WTC11 (cell line): ENCODE measurements around the gene FOLR2. TPM values are rescaled to one million over a fixed set of nuclear protein-coding genes. Genes with fewer than 3 reads are reported as not detected.

Experiments
- ATAC-seq: fragments of 200-7000 bp; cut with Tn5 transposase; 2 replicates; pipeline ENCODE4 v1.10.0; 2021; ENCODE audit warnings: mild to moderate bottlenecking, moderate library complexity
- CTCF ChIA-PET: fragments of 300-600 bp; sonication (Branson Sonifier 250); formaldehyde crosslinking; loops from one replicate; lab custom pipeline; 2021; ENCODE audit warnings: antibody characterized with exemption; lab: Charles Lee
- POLR2A ChIA-PET: fragments of 350-600 bp; sonication (Branson Sonifier 250); formaldehyde crosslinking; loops from one replicate; lab custom pipeline; 2021; ENCODE audit warnings: antibody characterized with exemption; lab: Charles Lee
- DNase-seq: peaks from one replicate; pipeline ENCODE4 v3.0.0; 2021; ENCODE audit warnings: low spot score
- H3K27ac Mint-ChIP-seq: 2 replicates; pipeline ENCODE4 v1.8.0; 2021; ENCODE audit warnings: mixed read lengths
- H3K27me3 Mint-ChIP-seq: 2 replicates; pipeline ENCODE4 v1.8.0; 2021; ENCODE audit warnings: low read depth, mild to moderate bottlenecking, moderate library complexity, mixed read lengths
- H3K36me3 Mint-ChIP-seq: 2 replicates; pipeline ENCODE4 v1.8.0; 2021; ENCODE audit warnings: mixed read lengths
- H3K4me1 Mint-ChIP-seq: 2 replicates; pipeline ENCODE4 v1.8.0; 2022; ENCODE audit warnings: mixed read lengths
- H3K4me3 Mint-ChIP-seq: 2 replicates; pipeline ENCODE4 v1.8.0; 2021; ENCODE audit warnings: mild to moderate bottlenecking, moderate library complexity, mixed read lengths
- H3K9me3 Mint-ChIP-seq: 2 replicates; pipeline ENCODE4 v1.8.0; 2021; ENCODE audit warnings: mixed read lengths
- AFF4 ChIP-seq: sonication (generic); formaldehyde crosslinking; IDR thresholded peaks from 2 replicates; pipeline ENCODE4 v1.8.1; 2023; ENCODE audit warnings: mild to moderate bottlenecking, missing genetic modification reagents, borderline replicate concordance
- ARID4B ChIP-seq: sonication (generic); formaldehyde crosslinking; IDR thresholded peaks from 2 replicates; pipeline ENCODE4 v1.8.0; 2023; ENCODE audit warnings: missing genetic modification reagents, mild to moderate bottlenecking, borderline replicate concordance
- CREM ChIP-seq: sonication (generic); formaldehyde crosslinking; IDR thresholded peaks from 2 replicates; pipeline ENCODE4 v1.8.1; 2022; ENCODE audit warnings: mild to moderate bottlenecking, missing genetic modification reagents, moderate library complexity
- ESRRA ChIP-seq: sonication (generic); formaldehyde crosslinking; IDR thresholded peaks from 2 replicates; pipeline ENCODE4 v1.8.1; 2022; ENCODE audit warnings: mild to moderate bottlenecking, missing genetic modification reagents, borderline replicate concordance
- FOXK1 ChIP-seq: sonication (generic); formaldehyde crosslinking; IDR thresholded peaks from 2 replicates; pipeline ENCODE4 v1.8.0; 2022; ENCODE audit warnings: mild to moderate bottlenecking, moderate library complexity, missing genetic modification reagents
- GRHL2 ChIP-seq: fragments of 250-450 bp; sonication (Bioruptor Pico); IDR thresholded peaks from 2 replicates; pipeline ENCODE4 v1.8.0; 2022; ENCODE audit warnings: mild to moderate bottlenecking, moderate library complexity; ENCODE audit not compliant: insufficient replicate concordance, severe bottlenecking
- IRF2 ChIP-seq: sonication (generic); formaldehyde crosslinking; IDR thresholded peaks from 2 replicates; pipeline ENCODE4 v1.8.0; 2022; ENCODE audit warnings: low read depth, missing genetic modification reagents, borderline replicate concordance
- NR3C1 ChIP-seq: sonication (generic); formaldehyde crosslinking; conservative IDR thresholded peaks from 2 replicates; pipeline ENCODE4 v1.8.1; 2023; ENCODE audit warnings: low read depth, mild to moderate bottlenecking, missing genetic modification reagents
- OVOL2 ChIP-seq: fragments of 250-450 bp; sonication (Bioruptor Pico); IDR thresholded peaks from 2 replicates; pipeline ENCODE4 v1.9.0; 2021; ENCODE audit warnings: mild to moderate bottlenecking, borderline replicate concordance
- USF1 ChIP-seq: sonication (generic); formaldehyde crosslinking; IDR thresholded peaks from 2 replicates; pipeline ENCODE4 v1.8.0; 2022; ENCODE audit warnings: mild to moderate bottlenecking, missing genetic modification reagents
- ZBTB21 ChIP-seq: sonication (generic); formaldehyde crosslinking; IDR thresholded peaks from 2 replicates; pipeline ENCODE4 v1.8.1; 2023; ENCODE audit warnings: mild to moderate bottlenecking, missing genetic modification reagents, borderline replicate concordance
- ZNF138 ChIP-seq: sonication (generic); formaldehyde crosslinking; conservative IDR thresholded peaks from 2 replicates; pipeline ENCODE4 v1.8.1; 2022; ENCODE audit warnings: mild to moderate bottlenecking, moderate library complexity, missing genetic modification reagents
- ZNF317 ChIP-seq: sonication (generic); formaldehyde crosslinking; IDR thresholded peaks from 2 replicates; pipeline ENCODE4 v1.8.1; 2023; ENCODE audit warnings: low read depth, mild to moderate bottlenecking, moderate library complexity, missing genetic modification reagents, borderline replicate concordance
- ZNF416 ChIP-seq: fragments of 250-450 bp; sonication (Bioruptor Pico); IDR thresholded peaks from 2 replicates; pipeline ENCODE4 v1.9.0; 2021; ENCODE audit warnings: mild to moderate bottlenecking, inconsistent platforms
- total RNA-seq: library from RNA; stranded (reverse); gene quantifications from 3 replicates; pipeline ENCODE4 v1.2.3, GENCODE V29; 2021

The FOLR2 gene
- total RNA-seq, 1 experiment from 2014 or later, result not detected

GRCh38 chr11:72250661-72251464 lies 34.3 kb downstream of the FOLR2 start (continued):
- TF ChIP-seq ZNF416 (CRISPR knock-in tag) (no peak), ZNF317 (CRISPR knock-in tag) (no peak), ESRRA (CRISPR knock-in tag) (no peak), ZBTB21 (CRISPR knock-in tag) (no peak)

- Mint-ChIP-seq H3K27ac (no peak overlapping the region), H3K4me1 (peaks cover 7% of the 10 kb centered on the region), H3K9me3 (peaks cover 22% of the 10 kb centered on the region), H3K4me3 (no peak overlapping the region), H3K36me3 (peaks cover 10% of the 10 kb centered on the region), H3K27me3 (peaks cover 49% of the 10 kb centered on the region)
- ChIA-PET CTCF (interaction anchor here (0.7 to 2.0 kb wide), 2 partner anchors 179 to 220 kb away, joined by 3 to 6 read pairs; no protein-coding TSS in a partner anchor), POLR2A (no interaction called here)
- TF ChIP-seq CREM (CRISPR knock-in tag) (no peak), ZNF416 (CRISPR knock-in tag) (no peak), AFF4 (no peak), GRHL2 (CRISPR knock-in tag) (no peak), ARID4B (CRISPR knock-in tag) (no peak), ZNF138 (CRISPR knock-in tag) (no peak), USF1 (CRISPR knock-in tag) (no peak), ZBTB21 (CRISPR knock-in tag) (no peak), NR3C1 (CRISPR knock-in tag) (no peak), IRF2 (CRISPR knock-in tag) (no peak), OVOL2 (CRISPR knock-in tag) (no peak), FOXK1 (CRISPR knock-in tag) (no peak)
- no peak for ATAC-seq
- no peak for DNase-seq
These were observed 35.0 kb downstream of the FOLR2 start for GRCh38 chr11:72251614-72252013.
